B cell (primary cell): ENCODE measurements around the gene AGAP1. TPM values are rescaled to one million over a fixed set of nuclear protein-coding genes. Genes with fewer than 3 reads are reported as not detected.

Source experiments
- ATAC-seq: fragments of 200-7000 bp; cut with Tn5 transposase; one replicate; pipeline ENCODE4 v1.10.0; 2021; ENCODE audit warnings: low read depth, mild to moderate bottlenecking, moderate number of reproducible peaks, moderate library complexity
- CTCF ChIA-PET: fragments of 350-600 bp; sonication (Branson Sonifier 250); formaldehyde crosslinking; loops from one replicate; lab custom pipeline; 2021; ENCODE audit warnings: antibody characterized with exemption, inconsistent platforms; lab: Charles Lee
- POLR2A ChIA-PET: fragments of 350-600 bp; sonication (Branson Sonifier 250); formaldehyde crosslinking; loops from one replicate; lab custom pipeline; 2021; ENCODE audit warnings: antibody characterized with exemption; lab: Charles Lee
- DNase-seq: peaks from one replicate; pipeline ENCODE4 v3.0.0; 2013
- H2AFZ ChIP-seq: 2 replicates; pipeline ENCODE4 v1.6.1; 2012; ENCODE audit warnings: mild to moderate bottlenecking, low read depth, low read length; ENCODE audit not compliant: insufficient read depth, poor library complexity, severe bottlenecking
- H3K27ac ChIP-seq, 2 donors: 1 replicate in 1 of 2; 2 replicates in 1 of 2; pipeline ENCODE4 v1.5.1; 2012 to 2013; ENCODE audit warnings: low read length in 2 of 2, mild to moderate bottlenecking in 2 of 2, moderate library complexity in 1 of 2
- H3K27me3 ChIP-seq, 4 experiments: fragments of 200-600 bp in 1 of 4; sonication (generic) in 1 of 4; replicated peaks in 1 of 4; 1 replicate in 2 of 4; 2 replicates in 2 of 4; pipeline versions ENCODE4 v1.6.1 to v1.7.0; 2013 to 2016; ENCODE audit warnings: low read length in 3 of 4, mild to moderate bottlenecking in 2 of 4, mixed read lengths in 1 of 4, moderate library complexity in 1 of 4; ENCODE audit not compliant: insufficient read depth in 4 of 4, control insufficient read depth in 3 of 4; ENCODE audit errors: control extremely low read depth in 1 of 4
- H3K36me3 ChIP-seq, 2 experiments: replicated peaks in 1 of 2; 1 replicate in 1 of 2; 2 replicates in 1 of 2; pipeline versions ENCODE4 v1.6.1 to v1.7.1; 2013; ENCODE audit warnings: low read length in 1 of 2; ENCODE audit not compliant: insufficient read depth in 2 of 2, control insufficient read depth in 1 of 2; ENCODE audit errors: control extremely low read depth in 1 of 2, extremely low read depth in 1 of 2
- H3K4me1 ChIP-seq, 2 donors: fragments of 200-600 bp in 1 of 2; sonication (generic) in 1 of 2; 1 replicate in 1 of 2; 2 replicates in 1 of 2; pipeline versions ENCODE4 v1.5.1 to v1.6.1; 2013 to 2017; ENCODE audit warnings: low read length in 2 of 2; ENCODE audit not compliant: control insufficient read depth in 2 of 2, insufficient read depth in 2 of 2
- H3K4me2 ChIP-seq: replicated peaks from 2 replicates; pipeline ENCODE3; 2012; ENCODE audit warnings: mild to moderate bottlenecking, low read depth, low read length; ENCODE audit not compliant: poor library complexity, severe bottlenecking
- H3K4me3 ChIP-seq, 5 experiments: fragments of 200-600 bp in 1 of 5; sonication (generic) in 1 of 5; 1 replicate in 3 of 5; 2 replicates in 2 of 5; pipeline versions ENCODE4 v1.5.1 to v1.7.0; 2011 to 2016; ENCODE audit warnings: low read length in 4 of 5, mild to moderate bottlenecking in 4 of 5, low read depth in 2 of 5, control low read depth in 1 of 5, moderate library complexity in 1 of 5; ENCODE audit not compliant: insufficient read depth in 1 of 5; ENCODE audit errors: control extremely low read depth in 1 of 5, extremely low read depth in 1 of 5
- H3K79me2 ChIP-seq: fragments of 200-600 bp; sonication (generic); one replicate; pipeline ENCODE4 v1.6.0; 2016; ENCODE audit warnings: low read length; ENCODE audit not compliant: control insufficient read depth, insufficient read depth
- H3K9ac ChIP-seq: fragments of 200-600 bp; sonication (generic); 2 replicates; pipeline ENCODE4 v1.6.1; 2017; ENCODE audit warnings: mild to moderate bottlenecking, low read length, moderate library complexity
- H3K9me3 ChIP-seq, 3 donors: one replicate each; pipeline versions ENCODE4 v1.6.1 to v1.7.1; 2013; ENCODE audit warnings: low read length in 2 of 3; ENCODE audit not compliant: control insufficient read depth in 2 of 3, insufficient read depth in 1 of 3; ENCODE audit errors: control extremely low read depth in 1 of 3
- H4K20me1 ChIP-seq: 2 replicates; pipeline ENCODE4 v1.6.0; 2012; ENCODE audit warnings: mild to moderate bottlenecking, low read length; ENCODE audit not compliant: insufficient read depth, control insufficient read depth, poor library complexity, severe bottlenecking
- H3K27ac Mint-ChIP-seq: one replicate; pipeline ENCODE4 v1.8.0; 2021; ENCODE audit warnings: mixed read lengths
- H3K27me3 Mint-ChIP-seq: one replicate; pipeline ENCODE4 v1.8.0; 2021; ENCODE audit warnings: mixed read lengths
- H3K4me1 Mint-ChIP-seq: one replicate; pipeline ENCODE4 v1.8.0; 2021; ENCODE audit warnings: mixed read lengths
- H3K4me3 Mint-ChIP-seq: one replicate; pipeline ENCODE4 v1.8.0; 2021; ENCODE audit warnings: mixed read lengths
- H3K9me3 Mint-ChIP-seq: one replicate; pipeline ENCODE4 v1.8.0; 2022; ENCODE audit warnings: mixed read lengths; ENCODE audit not compliant: insufficient read depth
- EZH2 ChIP-seq: IDR thresholded peaks from 2 replicates; pipeline ENCODE4 v1.6.1; 2012; ENCODE audit warnings: borderline replicate concordance, low read depth, mild to moderate bottlenecking, moderate library complexity, low read length; ENCODE audit not compliant: insufficient read depth, poor library complexity, severe bottlenecking
- WGBS: methylation state at CpG from one replicate; pipeline ENCODE4 v1.1.5; 2013; ENCODE audit warnings: missing lambda C conversion rate; ENCODE audit not compliant: insufficient coverage; 5-methylcytosine and 5-hydroxymethylcytosine counted together
- intact Hi-C: fragments of 100-400 bp; cut with micrococcal nuclease; formaldehyde crosslinking; loops from one replicate; pipeline ENCODE4 v1.10.0; 2022
- polyA plus RNA-seq: library from polyadenylated mRNA; depleted of rRNA; stranded (reverse); fragments of >200 nt; gene quantifications from 2 replicates; pipeline ENCODE4 v1.2.3, GENCODE V29; 2012
- total RNA-seq, 2 donors: library from RNA; stranded (reverse); fragments of 120-200 nt in 1 of 2; gene quantifications; 1 replicate in 1 of 2; 2 replicates in 1 of 2; pipeline versions ENCODE4 v1.2.3 to v1.2.4, GENCODE V29; 2013 to 2022
- TF ChIP-seq, protein P1 (sequence below): fragments of 200-600 bp; IDR thresholded peaks from one replicate; pipeline ENCODE4 v1.8.0; 2022; ENCODE audit warnings: antibody characterized with exemption, mild to moderate bottlenecking

AGAP1 gene
- total and polyA plus RNA-seq, 2 donors (not counting 1 experiment from before 2014, with no cell fraction given), result 0.01 TPM; not detected in 1

GRCh38 chr2:235793163-235793752 lies 299.4 kb downstream of the AGAP1 start:
- H3K27ac ChIP-seq, result no peak overlapping the region
- H3K4me3 Mint-ChIP-seq, result no peak overlapping the region
- CTCF ChIA-PET, result no interaction called here

GRCh38 chr2:235799281-235799680 lies 305.4 kb downstream of the AGAP1 start:
- 95% methylated on average over 11 of the region's 17 CpGs for WGBS
- H4K20me1 ChIP-seq, result no peaks in the 10 kb centered on the region
- DNase-seq, result no peak
- H3K79me2 ChIP-seq, result no peaks in the 10 kb centered on the region
- H3K9me3 ChIP-seq, result no peaks in the 10 kb centered on the region
- no peak for TF ChIP-seq EZH2
- TF ChIP-seq, protein P1, sequence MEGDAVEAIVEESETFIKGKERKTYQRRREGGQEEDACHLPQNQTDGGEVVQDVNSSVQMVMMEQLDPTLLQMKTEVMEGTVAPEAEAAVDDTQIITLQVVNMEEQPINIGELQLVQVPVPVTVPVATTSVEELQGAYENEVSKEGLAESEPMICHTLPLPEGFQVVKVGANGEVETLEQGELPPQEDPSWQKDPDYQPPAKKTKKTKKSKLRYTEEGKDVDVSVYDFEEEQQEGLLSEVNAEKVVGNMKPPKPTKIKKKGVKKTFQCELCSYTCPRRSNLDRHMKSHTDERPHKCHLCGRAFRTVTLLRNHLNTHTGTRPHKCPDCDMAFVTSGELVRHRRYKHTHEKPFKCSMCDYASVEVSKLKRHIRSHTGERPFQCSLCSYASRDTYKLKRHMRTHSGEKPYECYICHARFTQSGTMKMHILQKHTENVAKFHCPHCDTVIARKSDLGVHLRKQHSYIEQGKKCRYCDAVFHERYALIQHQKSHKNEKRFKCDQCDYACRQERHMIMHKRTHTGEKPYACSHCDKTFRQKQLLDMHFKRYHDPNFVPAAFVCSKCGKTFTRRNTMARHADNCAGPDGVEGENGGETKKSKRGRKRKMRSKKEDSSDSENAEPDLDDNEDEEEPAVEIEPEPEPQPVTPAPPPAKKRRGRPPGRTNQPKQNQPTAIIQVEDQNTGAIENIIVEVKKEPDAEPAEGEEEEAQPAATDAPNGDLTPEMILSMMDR, result no peak
- ATAC-seq, result no peak
- peaks cover 4% of the 10 kb centered on the region for H3K27me3 Mint-ChIP-seq
- H3K4me1 Mint-ChIP-seq, result no peaks in the 10 kb centered on the region
- no peaks in the 10 kb centered on the region for H3K27me3 ChIP-seq
- no peaks in the 10 kb centered on the region for H3K36me3 ChIP-seq
- ChIA-PET CTCF (no interaction called here), POLR2A (no interaction called here)
- intact Hi-C loops, result no loop called here
- no peak overlapping the region for H3K27ac Mint-ChIP-seq
- no peak overlapping the region for H3K4me2 ChIP-seq
- H3K4me3 ChIP-seq, result no peak overlapping the region
- H3K4me1 ChIP-seq, result no peaks in the 10 kb centered on the region
- no peaks in the 10 kb centered on the region for H3K9me3 Mint-ChIP-seq
- H3K4me3 Mint-ChIP-seq, result no peak overlapping the region
- no peak overlapping the region for H2AFZ ChIP-seq
- H3K27ac ChIP-seq, result no peak overlapping the region
- no peak overlapping the region for H3K9ac ChIP-seq

More at GRCh38 chr2:235793163-235793752, 299.4 kb downstream of the AGAP1 start:
- Histone ChIP-seq H3K9me3 (no peaks in the 10 kb centered on the region), H2AFZ (no peak overlapping the region), H3K4me1 (no peaks in the 10 kb centered on the region), H4K20me1 (no peaks in the 10 kb centered on the region), H3K9ac (no peak overlapping the region), H3K27me3 (no peaks in the 10 kb centered on the region), H3K4me2 (no peak overlapping the region), H3K79me2 (no peaks in the 10 kb centered on the region), H3K4me3 (no peak overlapping the region), H3K36me3 (no peaks in the 10 kb centered on the region)
- 49% methylated on average over 9 of the region's 13 CpGs for WGBS
- POLR2A ChIA-PET, result no interaction called here
- ATAC-seq (no peak), DNase-seq (no peak)
- intact Hi-C loops, result no loop called here
- TF ChIP-seq EZH2, result no peak
- TF ChIP-seq, protein P1, result no peak
- Mint-ChIP-seq H3K4me1 (no peaks in the 10 kb centered on the region), H3K9me3 (no peaks in the 10 kb centered on the region), H3K27ac (no peak overlapping the region), H3K27me3 (peaks cover 19% of the 10 kb centered on the region)
